H9 (cell line): ENCODE data around the gene SOCS7. TPM values are rescaled to one million over a fixed set of nuclear protein-coding genes. Genes with fewer than 3 reads are reported as not detected.

Experiments used
- DNase-seq: peaks from one replicate; pipeline ENCODE4 v3.0.0-alpha.2; 2017
- H2AFZ ChIP-seq: one replicate; pipeline ENCODE4 v1.6.1; 2013; ENCODE audit warnings: mild to moderate bottlenecking, low read length, control low read depth, moderate library complexity
- H2AK5ac ChIP-seq: 2 replicates; pipeline ENCODE4 v1.6.1; 2013; ENCODE audit warnings: low read length, control low read depth, mixed read lengths; ENCODE audit not compliant: insufficient read length
- H2BK120ac ChIP-seq: one replicate; pipeline ENCODE4 v1.6.1; 2013; ENCODE audit warnings: low read depth, mild to moderate bottlenecking, low read length, control low read depth, inconsistent platforms; ENCODE audit not compliant: poor library complexity, severe bottlenecking
- H2BK12ac ChIP-seq: 2 replicates; pipeline ENCODE4 v1.6.1; 2013; ENCODE audit warnings: low read length, control low read depth, mixed read lengths, low read depth; ENCODE audit not compliant: insufficient read length
- H2BK15ac ChIP-seq: 2 replicates; pipeline ENCODE4 v1.6.1; 2013; ENCODE audit warnings: low read depth, low read length, control low read depth
- H2BK20ac ChIP-seq: one replicate; pipeline ENCODE4 v1.6.1; 2013; ENCODE audit warnings: low read depth, mild to moderate bottlenecking, low read length, control low read depth, inconsistent platforms; ENCODE audit not compliant: poor library complexity, severe bottlenecking
- H2BK5ac ChIP-seq: 2 replicates; pipeline ENCODE4 v1.6.1; 2013; ENCODE audit warnings: low read length, control low read depth, mixed read lengths; ENCODE audit not compliant: insufficient read length
- H3K14ac ChIP-seq: 2 replicates; pipeline ENCODE4 v1.6.1; 2013; ENCODE audit warnings: low read length, control low read depth; ENCODE audit not compliant: insufficient read depth
- H3K18ac ChIP-seq: 2 replicates; pipeline ENCODE4 v1.6.1; 2013; ENCODE audit warnings: low read depth, mild to moderate bottlenecking, mixed read lengths, low read length, control low read depth; ENCODE audit not compliant: insufficient read length
- H3K23ac ChIP-seq: 2 replicates; pipeline ENCODE4 v1.6.1; 2013; ENCODE audit warnings: low read length, control low read depth, mixed read lengths, low read depth; ENCODE audit not compliant: insufficient read length
- H3K23me2 ChIP-seq: 2 replicates; pipeline ENCODE4 v1.6.1; 2013; ENCODE audit warnings: low read depth, mild to moderate bottlenecking, mixed read lengths, low read length, control low read depth; ENCODE audit not compliant: insufficient read length, poor library complexity, severe bottlenecking
- H3K27ac ChIP-seq: 2 replicates; pipeline ENCODE4 v1.5.1; 2013; ENCODE audit warnings: low read length, control low read depth, mixed read lengths, low read depth; ENCODE audit not compliant: insufficient read length
- H3K27me3 ChIP-seq: 2 replicates; pipeline ENCODE4 v1.6.1; 2013; ENCODE audit warnings: low read length, control low read depth, inconsistent platforms; ENCODE audit not compliant: insufficient read depth
- H3K4ac ChIP-seq: 2 replicates; pipeline ENCODE4 v1.6.1; 2013; ENCODE audit warnings: low read depth, mild to moderate bottlenecking, control low read depth, inconsistent platforms, low read length, moderate library complexity
- H3K4me1 ChIP-seq: 2 replicates; pipeline ENCODE4 v1.6.1; 2013; ENCODE audit warnings: low read length, control low read depth, inconsistent platforms; ENCODE audit not compliant: insufficient read depth
- H3K4me2 ChIP-seq: 2 replicates; pipeline ENCODE4 v1.6.1; 2013; ENCODE audit warnings: low read length, control low read depth, mixed read lengths; ENCODE audit not compliant: insufficient read length, insufficient read depth
- H3K56ac ChIP-seq: 2 replicates; pipeline ENCODE4 v1.6.1; 2013; ENCODE audit warnings: low read depth, mild to moderate bottlenecking, mixed read lengths, low read length, control low read depth; ENCODE audit not compliant: insufficient read length
- H3K79me1 ChIP-seq: 2 replicates; pipeline ENCODE4 v1.6.1; 2013; ENCODE audit warnings: low read depth, mild to moderate bottlenecking, moderate library complexity, low read length, control low read depth, inconsistent platforms; ENCODE audit not compliant: insufficient read depth, poor library complexity, severe bottlenecking
- H3K79me2 ChIP-seq: 2 replicates; pipeline ENCODE4 v1.6.1; 2013; ENCODE audit warnings: low read length, control low read depth, inconsistent platforms; ENCODE audit not compliant: insufficient read depth
- H3K9ac ChIP-seq: 2 replicates; pipeline ENCODE4 v1.6.1; 2013; ENCODE audit warnings: low read length, control low read depth, mixed read lengths; ENCODE audit not compliant: insufficient read length; ENCODE audit errors: extremely low read depth
- H3K9me3 ChIP-seq: one replicate; pipeline ENCODE4 v1.6.1; 2013; ENCODE audit warnings: low read depth, low read length, inconsistent platforms; ENCODE audit not compliant: control insufficient read depth
- H3T11ph ChIP-seq: one replicate; pipeline ENCODE4 v1.6.1; 2013; ENCODE audit warnings: mild to moderate bottlenecking, low read length, control low read depth, inconsistent platforms
- H4K20me1 ChIP-seq: one replicate; pipeline ENCODE4 v1.6.1; 2013; ENCODE audit not compliant: control insufficient read depth, insufficient read length, insufficient read depth
- H4K5ac ChIP-seq: 2 replicates; pipeline ENCODE4 v1.6.1; 2013; ENCODE audit warnings: low read depth, mild to moderate bottlenecking, mixed read lengths, low read length, control low read depth; ENCODE audit not compliant: insufficient read length
- H4K8ac ChIP-seq: replicated peaks from 2 replicates; pipeline ENCODE4 v1.6.1; 2013; ENCODE audit warnings: low read length, control low read depth, mixed read lengths, low read depth; ENCODE audit not compliant: insufficient read length
- H4K91ac ChIP-seq: 2 replicates; pipeline ENCODE4 v1.6.1; 2013; ENCODE audit warnings: low read depth, mild to moderate bottlenecking, moderate library complexity, mixed read lengths, low read length, control low read depth; ENCODE audit not compliant: insufficient read length
- H3K27ac Mint-ChIP-seq, 3 experiments: 2 replicates in 2 of 3; 3 replicates in 1 of 3; pipeline ENCODE4 v1.8.0; 2020 to 2021; ENCODE audit warnings: mixed read lengths in 3 of 3, mild to moderate bottlenecking in 1 of 3, moderate library complexity in 1 of 3
- H3K27me3 Mint-ChIP-seq: 2 replicates; pipeline ENCODE4 v1.8.0; 2021; ENCODE audit warnings: low read depth, mild to moderate bottlenecking, moderate library complexity, mixed read lengths
- H3K36me3 Mint-ChIP-seq, 3 experiments: 2 replicates in 2 of 3; 3 replicates in 1 of 3; pipeline ENCODE4 v1.8.0; 2020 to 2021; ENCODE audit warnings: low read depth in 3 of 3, mixed read lengths in 3 of 3; ENCODE audit not compliant: insufficient read depth in 1 of 3
- H3K4me1 Mint-ChIP-seq, 2 experiments: 2 replicates each; pipeline ENCODE4 v1.8.0; 2020; ENCODE audit warnings: mixed read lengths in 2 of 2
- H3K4me3 Mint-ChIP-seq, 2 experiments: 2 replicates in 1 of 2; 3 replicates in 1 of 2; pipeline ENCODE4 v1.8.0; 2020 to 2021; ENCODE audit warnings: mild to moderate bottlenecking in 2 of 2, mixed read lengths in 2 of 2, moderate library complexity in 1 of 2
- H3K9me3 Mint-ChIP-seq, 2 experiments: 2 replicates in 1 of 2; 3 replicates in 1 of 2; pipeline ENCODE4 v1.8.0; 2020; ENCODE audit warnings: mild to moderate bottlenecking in 2 of 2, mixed read lengths in 2 of 2, moderate library complexity in 1 of 2
- WGBS: extraction: QIAGEN DNeasy Blood & Tissue Kit; methylation state at CpG from one replicate; pipeline ENCODE4 v1.1.7; 2013; ENCODE audit warnings: missing lambda C conversion rate, low lambda C conversion rate, mixed read lengths; ENCODE audit not compliant: insufficient read length; ENCODE audit errors: extremely low coverage; 5-methylcytosine and 5-hydroxymethylcytosine counted together
- total RNA-seq: library from RNA; stranded (reverse); gene quantifications from 2 replicates; pipeline ENCODE4 v1.2.1, GENCODE V29; 2021
- TF ChIP-seq, protein P1 (sequence below): fragments of 200-600 bp; sonication (generic); conservative IDR thresholded peaks from 3 replicates; pipeline ENCODE4 v1.8.0; 2021; ENCODE audit warnings: antibody characterized with exemption, mild to moderate bottlenecking

Gene SOCS7
- total RNA-seq, 1 experiment from 2014 or later: 31.0 TPM

DNA sequence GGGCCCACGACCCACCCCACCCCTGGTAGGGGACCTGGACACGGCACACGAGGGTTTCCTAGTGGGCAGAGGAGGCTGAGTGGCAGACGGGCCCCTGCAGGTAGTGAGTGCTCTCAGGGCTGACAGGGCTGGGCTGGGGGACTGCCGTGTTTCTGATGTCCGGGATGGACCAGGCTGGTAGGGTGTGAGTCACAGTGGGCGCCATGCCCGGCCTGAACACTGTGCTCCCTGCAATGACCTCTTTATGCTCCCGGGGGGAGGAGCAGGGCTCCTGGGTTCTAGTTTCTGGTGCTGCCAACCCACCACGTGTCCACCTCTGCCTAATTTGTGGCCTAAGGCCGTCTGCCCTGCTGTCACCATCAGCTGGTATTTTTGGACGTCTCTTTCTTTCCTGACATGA is 102.9 kb downstream of the SOCS7 start:
- no peak overlapping the region for H3T11ph ChIP-seq
- no peak overlapping the region for H4K5ac ChIP-seq
- TF ChIP-seq, protein P1, sequence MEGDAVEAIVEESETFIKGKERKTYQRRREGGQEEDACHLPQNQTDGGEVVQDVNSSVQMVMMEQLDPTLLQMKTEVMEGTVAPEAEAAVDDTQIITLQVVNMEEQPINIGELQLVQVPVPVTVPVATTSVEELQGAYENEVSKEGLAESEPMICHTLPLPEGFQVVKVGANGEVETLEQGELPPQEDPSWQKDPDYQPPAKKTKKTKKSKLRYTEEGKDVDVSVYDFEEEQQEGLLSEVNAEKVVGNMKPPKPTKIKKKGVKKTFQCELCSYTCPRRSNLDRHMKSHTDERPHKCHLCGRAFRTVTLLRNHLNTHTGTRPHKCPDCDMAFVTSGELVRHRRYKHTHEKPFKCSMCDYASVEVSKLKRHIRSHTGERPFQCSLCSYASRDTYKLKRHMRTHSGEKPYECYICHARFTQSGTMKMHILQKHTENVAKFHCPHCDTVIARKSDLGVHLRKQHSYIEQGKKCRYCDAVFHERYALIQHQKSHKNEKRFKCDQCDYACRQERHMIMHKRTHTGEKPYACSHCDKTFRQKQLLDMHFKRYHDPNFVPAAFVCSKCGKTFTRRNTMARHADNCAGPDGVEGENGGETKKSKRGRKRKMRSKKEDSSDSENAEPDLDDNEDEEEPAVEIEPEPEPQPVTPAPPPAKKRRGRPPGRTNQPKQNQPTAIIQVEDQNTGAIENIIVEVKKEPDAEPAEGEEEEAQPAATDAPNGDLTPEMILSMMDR: no peak
- H3K27ac ChIP-seq: no peak overlapping the region
- no CpG with 5 or more reads among the region's 12 CpGs for WGBS
- no peak overlapping the region for H2BK15ac ChIP-seq
- Mint-ChIP-seq H3K27ac (peak overlapping the region in 2 of 3 experiments; percentile 84 to 92; a peak in 3 of 7 replicates), H3K27me3 (no peaks in the 10 kb centered on the region; the same call in 1 of the 2 replicates), H3K4me1 (peaks cover 55 to 65% of the 10 kb centered on the region in 2 experiments), H3K9me3 (no peaks in the 10 kb centered on the region), H3K4me3 (peak overlapping the region; percentile 69 to 75), H3K36me3 (peaks cover 6 to 20% (median 8%) of the 10 kb centered on the region in 3 experiments)
- H3K23me2 ChIP-seq: peaks cover 19% of the 10 kb centered on the region
- H3K4me1 ChIP-seq: peaks cover 24% of the 10 kb centered on the region
- H2AFZ ChIP-seq: no peak overlapping the region
- no peak overlapping the region for H2BK120ac ChIP-seq
- H3K14ac ChIP-seq: no peak overlapping the region; the same call in 1 of the 2 replicates
- DNase-seq: no peak
- no peaks in the 10 kb centered on the region for H3K9me3 ChIP-seq
- no peak overlapping the region for H3K4ac ChIP-seq
- peaks cover 26% of the 10 kb centered on the region; the same call in 1 of the 2 replicates for H3K79me2 ChIP-seq
- no peak overlapping the region for H3K56ac ChIP-seq
- H4K91ac ChIP-seq: no peak overlapping the region
- H4K20me1 ChIP-seq: peaks cover 1% of the 10 kb centered on the region
- peak overlapping the region; percentile 57 for H3K4me2 ChIP-seq
- no peak overlapping the region for H3K18ac ChIP-seq
- H3K23ac ChIP-seq: no peak overlapping the region
- H2BK12ac ChIP-seq: no peak overlapping the region
- H3K27me3 ChIP-seq: no peaks in the 10 kb centered on the region
- H2AK5ac ChIP-seq: no peak overlapping the region
- H4K8ac ChIP-seq: no peak overlapping the region
- H3K79me1 ChIP-seq: peaks cover 2% of the 10 kb centered on the region
- H2BK5ac ChIP-seq: no peak overlapping the region
- no peak overlapping the region for H2BK20ac ChIP-seq
- H3K9ac ChIP-seq: no peak overlapping the region

Other genes with a start within 250 kb of the SOCS7 start
- not detected in 2 replicates for gene TBC1D3E, start 223.9 kb upstream of the SOCS7 start, total RNA-seq
- not detected in 2 replicates for gene TBC1D3, start 159.3 kb upstream of the SOCS7 start, total RNA-seq
- 57.7 and 59.9 TPM in 2 replicates for gene MRPL45, start 54.7 kb upstream of the SOCS7 start, total RNA-seq
- not detected in 2 replicates for gene GPR179, start 7.9 kb upstream of the SOCS7 start, total RNA-seq
- 96.3 and 97.9 TPM in 2 replicates for gene ARHGAP23, start 76.6 kb downstream of the SOCS7 start, total RNA-seq